DND-41 (cell line): Measurements from ENCODE around the gene CLDN7.

Source experiments
- EZH2 ChIP-seq: IDR thresholded peaks from 3 replicates; pipeline ENCODE4 v1.6.1; 2012; ENCODE audit warnings: borderline replicate concordance, low read depth, mild to moderate bottlenecking, moderate library complexity, low read length, inconsistent platforms; ENCODE audit not compliant: severe bottlenecking
- TF ChIP-seq, protein P1 (sequence below): IDR thresholded peaks from 2 replicates; pipeline ENCODE4 v1.5.1; 2012; ENCODE audit warnings: borderline replicate concordance, low read length, moderate library complexity, mild to moderate bottlenecking; ENCODE audit not compliant: poor library complexity, severe bottlenecking; ENCODE audit errors: extremely low read depth

DNA sequence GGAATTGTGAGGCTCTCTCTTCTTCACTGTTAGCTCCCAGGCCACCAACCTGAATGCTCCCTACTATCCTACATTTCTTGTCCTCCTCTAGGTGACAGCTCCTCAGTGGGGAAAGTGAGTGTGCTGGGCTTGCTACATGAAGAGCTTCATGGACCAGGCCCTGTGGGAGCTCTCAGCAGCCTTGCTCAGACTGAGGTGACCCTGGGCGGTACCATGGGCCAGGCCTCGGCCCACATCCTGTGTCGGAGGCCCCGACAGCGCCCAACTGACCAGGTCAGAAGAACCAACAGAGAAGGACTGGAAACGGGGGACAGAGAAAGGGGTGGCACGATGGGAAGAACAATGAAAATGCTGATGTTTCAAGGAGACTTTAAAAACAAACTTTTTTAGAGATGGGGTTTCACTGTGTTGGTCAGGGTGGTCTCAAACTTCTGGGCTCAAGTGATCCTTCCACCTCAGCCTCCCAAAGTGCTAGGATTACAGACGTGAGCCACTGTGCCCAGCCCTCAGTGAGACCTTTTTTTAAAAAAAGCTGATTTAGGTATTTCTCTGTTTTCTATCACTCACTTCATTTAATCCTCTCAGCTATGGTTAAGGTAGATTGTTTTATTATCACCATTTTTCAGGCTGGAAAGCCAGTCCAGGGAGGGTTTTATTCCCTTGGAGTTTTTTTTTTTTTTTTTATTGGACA, 5.4 kb downstream of the CLDN7 start:
- TF ChIP-seq, protein P1, sequence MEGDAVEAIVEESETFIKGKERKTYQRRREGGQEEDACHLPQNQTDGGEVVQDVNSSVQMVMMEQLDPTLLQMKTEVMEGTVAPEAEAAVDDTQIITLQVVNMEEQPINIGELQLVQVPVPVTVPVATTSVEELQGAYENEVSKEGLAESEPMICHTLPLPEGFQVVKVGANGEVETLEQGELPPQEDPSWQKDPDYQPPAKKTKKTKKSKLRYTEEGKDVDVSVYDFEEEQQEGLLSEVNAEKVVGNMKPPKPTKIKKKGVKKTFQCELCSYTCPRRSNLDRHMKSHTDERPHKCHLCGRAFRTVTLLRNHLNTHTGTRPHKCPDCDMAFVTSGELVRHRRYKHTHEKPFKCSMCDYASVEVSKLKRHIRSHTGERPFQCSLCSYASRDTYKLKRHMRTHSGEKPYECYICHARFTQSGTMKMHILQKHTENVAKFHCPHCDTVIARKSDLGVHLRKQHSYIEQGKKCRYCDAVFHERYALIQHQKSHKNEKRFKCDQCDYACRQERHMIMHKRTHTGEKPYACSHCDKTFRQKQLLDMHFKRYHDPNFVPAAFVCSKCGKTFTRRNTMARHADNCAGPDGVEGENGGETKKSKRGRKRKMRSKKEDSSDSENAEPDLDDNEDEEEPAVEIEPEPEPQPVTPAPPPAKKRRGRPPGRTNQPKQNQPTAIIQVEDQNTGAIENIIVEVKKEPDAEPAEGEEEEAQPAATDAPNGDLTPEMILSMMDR = no peak
- TF ChIP-seq EZH2 = no peak
